ENCODE measurements around the gene WDFY1. TPM values are rescaled to one million over a fixed set of nuclear protein-coding genes. Genes with fewer than 3 reads are reported as not detected.

Gene WDFY1
- total and polyA plus RNA-seq, 2 experiments from 2014 or later, result 54.5 to 127 TPM

- TF ChIP-seq, protein P1, sequence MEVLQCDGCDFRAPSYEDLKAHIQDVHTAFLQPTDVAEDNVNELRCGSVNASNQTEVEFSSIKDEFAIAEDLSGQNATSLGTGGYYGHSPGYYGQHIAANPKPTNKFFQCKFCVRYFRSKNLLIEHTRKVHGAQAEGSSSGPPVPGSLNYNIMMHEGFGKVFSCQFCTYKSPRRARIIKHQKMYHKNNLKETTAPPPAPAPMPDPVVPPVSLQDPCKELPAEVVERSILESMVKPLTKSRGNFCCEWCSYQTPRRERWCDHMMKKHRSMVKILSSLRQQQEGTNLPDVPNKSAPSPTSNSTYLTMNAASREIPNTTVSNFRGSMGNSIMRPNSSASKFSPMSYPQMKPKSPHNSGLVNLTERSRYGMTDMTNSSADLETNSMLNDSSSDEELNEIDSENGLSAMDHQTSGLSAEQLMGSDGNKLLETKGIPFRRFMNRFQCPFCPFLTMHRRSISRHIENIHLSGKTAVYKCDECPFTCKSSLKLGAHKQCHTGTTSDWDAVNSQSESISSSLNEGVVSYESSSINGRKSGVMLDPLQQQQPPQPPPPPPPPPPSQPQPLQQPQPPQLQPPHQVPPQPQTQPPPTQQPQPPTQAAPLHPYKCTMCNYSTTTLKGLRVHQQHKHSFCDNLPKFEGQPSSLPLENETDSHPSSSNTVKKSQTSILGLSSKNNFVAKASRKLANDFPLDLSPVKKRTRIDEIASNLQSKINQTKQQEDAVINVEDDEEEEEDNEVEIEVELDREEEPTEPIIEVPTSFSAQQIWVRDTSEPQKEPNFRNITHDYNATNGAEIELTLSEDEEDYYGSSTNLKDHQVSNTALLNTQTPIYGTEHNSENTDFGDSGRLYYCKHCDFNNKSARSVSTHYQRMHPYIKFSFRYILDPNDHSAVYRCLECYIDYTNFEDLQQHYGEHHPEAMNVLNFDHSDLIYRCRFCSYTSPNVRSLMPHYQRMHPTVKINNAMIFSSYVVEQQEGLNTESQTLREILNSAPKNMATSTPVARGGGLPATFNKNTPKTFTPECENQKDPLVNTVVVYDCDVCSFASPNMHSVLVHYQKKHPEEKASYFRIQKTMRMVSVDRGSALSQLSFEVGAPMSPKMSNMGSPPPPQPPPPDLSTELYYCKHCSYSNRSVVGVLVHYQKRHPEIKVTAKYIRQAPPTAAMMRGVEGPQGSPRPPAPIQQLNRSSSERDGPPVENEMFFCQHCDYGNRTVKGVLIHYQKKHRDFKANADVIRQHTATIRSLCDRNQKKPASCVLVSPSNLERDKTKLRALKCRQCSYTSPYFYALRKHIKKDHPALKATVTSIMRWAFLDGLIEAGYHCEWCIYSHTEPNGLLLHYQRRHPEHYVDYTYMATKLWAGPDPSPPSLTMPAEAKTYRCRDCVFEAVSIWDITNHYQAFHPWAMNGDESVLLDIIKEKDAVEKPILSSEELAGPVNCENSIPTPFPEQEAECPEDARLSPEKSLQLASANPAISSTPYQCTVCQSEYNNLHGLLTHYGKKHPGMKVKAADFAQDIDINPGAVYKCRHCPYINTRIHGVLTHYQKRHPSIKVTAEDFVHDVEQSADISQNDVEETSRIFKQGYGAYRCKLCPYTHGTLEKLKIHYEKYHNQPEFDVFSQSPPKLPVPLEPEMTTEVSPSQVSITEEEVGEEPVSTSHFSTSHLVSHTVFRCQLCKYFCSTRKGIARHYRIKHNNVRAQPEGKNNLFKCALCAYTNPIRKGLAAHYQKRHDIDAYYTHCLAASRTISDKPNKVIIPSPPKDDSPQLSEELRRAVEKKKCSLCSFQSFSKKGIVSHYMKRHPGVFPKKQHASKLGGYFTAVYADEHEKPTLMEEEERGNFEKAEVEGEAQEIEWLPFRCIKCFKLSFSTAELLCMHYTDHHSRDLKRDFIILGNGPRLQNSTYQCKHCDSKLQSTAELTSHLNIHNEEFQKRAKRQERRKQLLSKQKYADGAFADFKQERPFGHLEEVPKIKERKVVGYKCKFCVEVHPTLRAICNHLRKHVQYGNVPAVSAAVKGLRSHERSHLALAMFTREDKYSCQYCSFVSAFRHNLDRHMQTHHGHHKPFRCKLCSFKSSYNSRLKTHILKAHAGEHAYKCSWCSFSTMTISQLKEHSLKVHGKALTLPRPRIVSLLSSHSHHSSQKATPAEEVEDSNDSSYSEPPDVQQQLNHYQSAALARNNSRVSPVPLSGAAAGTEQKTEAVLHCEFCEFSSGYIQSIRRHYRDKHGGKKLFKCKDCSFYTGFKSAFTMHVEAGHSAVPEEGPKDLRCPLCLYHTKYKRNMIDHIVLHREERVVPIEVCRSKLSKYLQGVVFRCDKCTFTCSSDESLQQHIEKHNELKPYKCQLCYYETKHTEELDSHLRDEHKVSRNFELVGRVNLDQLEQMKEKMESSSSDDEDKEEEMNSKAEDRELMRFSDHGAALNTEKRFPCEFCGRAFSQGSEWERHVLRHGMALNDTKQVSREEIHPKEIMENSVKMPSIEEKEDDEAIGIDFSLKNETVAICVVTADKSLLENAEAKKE (CRISPR knock-in tag; IDR thresholded peaks at IDR 0.05), result no peak
Measured at GRCh38 chr2:223837287-223838061, 107.7 kb downstream of the WDFY1 start, which contains the start of gene AP1S3 (continued).

- Histone ChIP-seq H3K4me3 (peak overlapping the region; percentile 84), H3K27me3 (ENCODE audit: insufficient read depth) (no peaks in the 10 kb centered on the region), H3K4me1 (ENCODE audit: insufficient read depth) (peaks cover 36% of the 10 kb centered on the region), H3K36me3 (ENCODE audit: insufficient read depth) (no peaks in the 10 kb centered on the region), H3K4me2 (peak overlapping the region; percentile 90), H3K27ac (ENCODE audit: low read depth) (no peak overlapping the region), H3F3A (replicated peaks; ENCODE audit: low read depth) (peaks cover 7% of the 10 kb centered on the region; the same call in 1 of the 2 replicates), H3K9me2 (ENCODE audit: insufficient read depth) (no peaks in the 10 kb centered on the region), H3K79me2 (replicated peaks; ENCODE audit: insufficient read depth) (peaks cover 41% of the 10 kb centered on the region), H2AFZ (no peak overlapping the region), H4K20me1 (replicated peaks; ENCODE audit: insufficient read depth) (no peaks in the 10 kb centered on the region)
- Mint-ChIP-seq H3K9me3 (no peaks in the 10 kb centered on the region), H3K27me3 (ENCODE audit: insufficient read depth, low read depth, poor library complexity) (peaks cover 13% of the 10 kb centered on the region), H3K36me3 (ENCODE audit: low read depth) (no peaks in the 10 kb centered on the region), H3K4me1 (peaks cover 47% of the 10 kb centered on the region), H3K4me3 (peak overlapping the region; percentile 91), H3K27ac (no peak overlapping the region)
- DNase-seq (ENCODE audit: low spot score) (peak; percentile 24), ATAC-seq (no peak)
- TF ChIP-seq, protein P2, sequence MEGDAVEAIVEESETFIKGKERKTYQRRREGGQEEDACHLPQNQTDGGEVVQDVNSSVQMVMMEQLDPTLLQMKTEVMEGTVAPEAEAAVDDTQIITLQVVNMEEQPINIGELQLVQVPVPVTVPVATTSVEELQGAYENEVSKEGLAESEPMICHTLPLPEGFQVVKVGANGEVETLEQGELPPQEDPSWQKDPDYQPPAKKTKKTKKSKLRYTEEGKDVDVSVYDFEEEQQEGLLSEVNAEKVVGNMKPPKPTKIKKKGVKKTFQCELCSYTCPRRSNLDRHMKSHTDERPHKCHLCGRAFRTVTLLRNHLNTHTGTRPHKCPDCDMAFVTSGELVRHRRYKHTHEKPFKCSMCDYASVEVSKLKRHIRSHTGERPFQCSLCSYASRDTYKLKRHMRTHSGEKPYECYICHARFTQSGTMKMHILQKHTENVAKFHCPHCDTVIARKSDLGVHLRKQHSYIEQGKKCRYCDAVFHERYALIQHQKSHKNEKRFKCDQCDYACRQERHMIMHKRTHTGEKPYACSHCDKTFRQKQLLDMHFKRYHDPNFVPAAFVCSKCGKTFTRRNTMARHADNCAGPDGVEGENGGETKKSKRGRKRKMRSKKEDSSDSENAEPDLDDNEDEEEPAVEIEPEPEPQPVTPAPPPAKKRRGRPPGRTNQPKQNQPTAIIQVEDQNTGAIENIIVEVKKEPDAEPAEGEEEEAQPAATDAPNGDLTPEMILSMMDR (conservative IDR thresholded peaks at IDR 0.05; ENCODE audit: low read depth in 2 of 2), result no peak
- TF ChIP-seq REST (IDR thresholded peaks at IDR 0.05; ENCODE audit: unreplicated experiment) (no peak), EZH2phosphoT487 (IDR thresholded peaks at IDR 0.05; ENCODE audit: unreplicated experiment) (no peak), ZNF331 (CRISPR knock-in tag; IDR thresholded peaks at IDR 0.05; ENCODE audit: low read depth) (no peak), NANOG (IDR thresholded peaks at IDR 0.05; ENCODE audit: borderline replicate concordance) (no peak), CREB1 (CRISPR knock-in tag; IDR thresholded peaks at IDR 0.05; ENCODE audit: low read depth) (no peak), ETS1 (IDR thresholded peaks at IDR 0.05) (no peak), EZH2 (IDR thresholded peaks at IDR 0.05; ENCODE audit: low read depth, unreplicated experiment) (no peak), STAT1 (IDR thresholded peaks at IDR 0.05; ENCODE audit: unreplicated experiment) (no peak)
Measured at GRCh38 chr2:223835701-223836532, 109.2 kb downstream of the WDFY1 start.

Measured in GM23338 (cell line).